ENCODE data around the gene SH3RF1.
A peak's percentile ranks its signal among the peaks of the same experiment; 100 is the strongest.

Gene SH3RF1

DNA sequence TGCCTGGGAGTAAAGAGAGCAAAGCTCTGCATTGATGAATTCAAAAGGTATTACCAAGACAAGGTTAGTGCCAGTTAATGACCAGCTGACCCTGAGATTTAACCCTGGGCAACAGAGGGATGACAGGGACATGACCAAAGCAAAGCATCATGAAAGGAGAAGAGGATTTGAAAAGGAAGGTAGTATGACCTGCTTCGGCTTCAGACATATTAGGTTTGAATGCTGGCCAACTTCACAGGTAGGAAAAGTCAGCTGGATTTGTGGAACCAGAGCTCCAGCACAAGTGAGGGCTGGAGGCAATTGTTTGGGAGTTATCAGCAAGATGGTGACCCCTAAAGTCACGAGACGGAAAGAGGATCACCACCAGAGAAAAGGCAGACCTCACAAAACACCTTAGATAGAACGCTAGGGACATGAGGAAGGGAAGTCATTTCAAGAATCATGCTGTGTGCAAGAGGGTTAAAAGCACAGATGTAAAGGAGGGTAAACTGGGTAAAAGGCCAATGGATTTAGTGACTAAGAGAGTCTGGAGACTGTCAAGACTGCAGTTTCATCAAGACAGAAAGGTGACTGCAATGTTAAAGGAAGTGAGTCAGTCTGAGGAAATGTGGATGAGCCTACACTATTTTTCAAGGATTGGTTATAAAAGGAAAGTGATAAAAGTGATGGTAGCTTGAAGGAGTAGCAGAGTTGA is 45.6 kb downstream of the SH3RF1 start:
- DNase-seq (ENCODE audit: extremely low read depth, low read depth): peak; percentile 57
- TF ChIP-seq, protein P1, sequence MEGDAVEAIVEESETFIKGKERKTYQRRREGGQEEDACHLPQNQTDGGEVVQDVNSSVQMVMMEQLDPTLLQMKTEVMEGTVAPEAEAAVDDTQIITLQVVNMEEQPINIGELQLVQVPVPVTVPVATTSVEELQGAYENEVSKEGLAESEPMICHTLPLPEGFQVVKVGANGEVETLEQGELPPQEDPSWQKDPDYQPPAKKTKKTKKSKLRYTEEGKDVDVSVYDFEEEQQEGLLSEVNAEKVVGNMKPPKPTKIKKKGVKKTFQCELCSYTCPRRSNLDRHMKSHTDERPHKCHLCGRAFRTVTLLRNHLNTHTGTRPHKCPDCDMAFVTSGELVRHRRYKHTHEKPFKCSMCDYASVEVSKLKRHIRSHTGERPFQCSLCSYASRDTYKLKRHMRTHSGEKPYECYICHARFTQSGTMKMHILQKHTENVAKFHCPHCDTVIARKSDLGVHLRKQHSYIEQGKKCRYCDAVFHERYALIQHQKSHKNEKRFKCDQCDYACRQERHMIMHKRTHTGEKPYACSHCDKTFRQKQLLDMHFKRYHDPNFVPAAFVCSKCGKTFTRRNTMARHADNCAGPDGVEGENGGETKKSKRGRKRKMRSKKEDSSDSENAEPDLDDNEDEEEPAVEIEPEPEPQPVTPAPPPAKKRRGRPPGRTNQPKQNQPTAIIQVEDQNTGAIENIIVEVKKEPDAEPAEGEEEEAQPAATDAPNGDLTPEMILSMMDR (IDR thresholded peaks at IDR 0.05; ENCODE audit: low read depth, low read length): no peak

- DNase-seq (ENCODE audit: extremely low read depth, low read depth): no peak
- TF ChIP-seq, protein P1 (IDR thresholded peaks at IDR 0.05; ENCODE audit: low read depth, low read length): no peak
Observed at GRCh38 chr4:169222761-169223160, 48.0 kb downstream of the SH3RF1 start.

GRCh38 chr4:169221662-169222061 is 49.1 kb downstream of the SH3RF1 start:
- TF ChIP-seq, protein P1 (IDR thresholded peaks at IDR 0.05; ENCODE audit: low read depth, low read length): no peak
- DNase-seq (ENCODE audit: extremely low read depth, low read depth): no peak

DNA sequence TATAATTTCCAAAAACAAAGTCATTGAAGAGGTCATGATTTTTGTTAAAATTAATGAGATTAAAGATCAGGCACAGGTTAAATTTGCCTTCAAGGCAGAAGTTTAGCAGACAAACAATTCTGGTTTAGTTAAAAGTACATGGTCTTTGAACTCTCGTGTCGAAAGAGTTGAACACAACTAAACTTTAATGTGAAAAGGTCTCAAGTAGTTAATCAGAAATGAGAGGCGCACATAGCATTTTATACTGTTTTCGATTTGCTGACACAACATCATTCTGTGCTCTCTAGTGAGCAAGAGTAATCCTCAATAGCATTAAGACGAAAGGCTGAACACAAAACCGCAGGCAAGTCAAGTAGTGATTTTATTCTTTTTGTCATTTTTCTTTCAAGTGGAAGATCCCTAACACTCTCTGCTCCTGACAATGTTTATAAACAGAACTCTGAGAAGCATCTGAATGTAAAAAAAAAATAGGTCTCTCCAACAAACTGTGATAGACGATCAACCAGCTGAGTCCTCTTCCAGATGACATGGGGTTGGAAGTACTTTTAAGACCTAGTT is 49.8 kb downstream of the SH3RF1 start:
- DNase-seq (ENCODE audit: extremely low read depth, low read depth): no peak
- TF ChIP-seq, protein P1 (IDR thresholded peaks at IDR 0.05; ENCODE audit: low read depth, low read length): no peak

DNA sequence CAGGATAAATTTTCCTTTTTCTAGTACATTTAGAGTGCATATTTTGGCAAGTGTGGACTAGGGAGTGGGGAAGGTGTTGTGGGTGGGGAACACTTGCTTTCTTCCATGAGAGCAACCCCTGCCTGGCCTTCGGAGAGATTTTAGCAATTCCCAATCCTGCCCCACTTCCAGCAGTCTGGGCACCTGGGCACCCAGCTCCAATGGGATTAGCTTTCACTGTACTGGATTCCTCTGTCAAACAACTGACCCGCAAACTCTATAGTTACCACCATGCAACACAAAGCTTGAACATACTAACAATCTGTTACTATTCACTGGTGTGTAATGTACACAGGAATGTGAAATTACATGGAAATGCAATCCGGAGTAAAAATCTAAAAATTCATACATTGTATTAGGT is 50.3 kb downstream of the SH3RF1 start:
- TF ChIP-seq, protein P1 (IDR thresholded peaks at IDR 0.05; ENCODE audit: low read depth, low read length): no peak

DNA sequence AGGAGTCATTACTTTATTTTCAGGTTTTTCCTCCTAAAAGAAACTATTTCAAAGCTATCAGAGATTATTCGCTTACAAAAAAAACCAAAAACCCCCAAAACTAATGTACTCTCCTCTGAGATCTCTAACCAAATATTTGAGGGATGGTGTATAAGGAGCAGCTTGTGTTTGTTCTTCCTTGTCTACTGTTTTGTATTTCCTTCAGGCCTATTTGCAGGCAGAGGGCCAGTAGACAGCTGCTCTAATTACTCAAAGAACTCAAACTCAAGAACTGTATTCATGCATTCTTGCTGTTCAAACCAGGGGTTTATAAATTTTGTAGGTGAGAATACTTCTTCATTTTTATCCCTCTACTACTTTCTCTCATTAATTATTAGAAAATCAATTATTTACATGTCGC is 51.3 kb downstream of the SH3RF1 start:
- DNase-seq (ENCODE audit: extremely low read depth, low read depth): no peak
- TF ChIP-seq, protein P1 (IDR thresholded peaks at IDR 0.05; ENCODE audit: low read depth, low read length): no peak

More for the DNA sequence above, 50.3 kb downstream of the SH3RF1 start:
- no peak for DNase-seq (ENCODE audit: extremely low read depth, low read depth)

GRCh38 chr4:169215656-169216055 is 55.1 kb downstream of the SH3RF1 start:
- TF ChIP-seq, protein P1 (IDR thresholded peaks at IDR 0.05; ENCODE audit: low read depth, low read length): no peak
- DNase-seq (ENCODE audit: extremely low read depth, low read depth): no peak
